Kidney capillary endothelial cell (primary cell): ENCODE measurements around the gene COQ8A.

Experiments used
- DNase-seq: peaks from one replicate; pipeline ENCODE4 v3.0.0-alpha.2; 2018; ENCODE audit warnings: low spot score

COQ8A gene

GRCh38 chr1:227016990-227017389 lies 76.9 kb downstream of the COQ8A start:
- no peak for DNase-seq

- DNase-seq, result no peak
These were observed 92.3 kb downstream of the COQ8A start for GRCh38 chr1:227032396-227032795.

- DNase-seq, result no peak
These were observed 93.8 kb downstream of the COQ8A start for GRCh38 chr1:227033880-227034279.

GRCh38 chr1:227035316-227035715 lies 95.2 kb downstream of the COQ8A start:
- DNase-seq, result no peak

DNA sequence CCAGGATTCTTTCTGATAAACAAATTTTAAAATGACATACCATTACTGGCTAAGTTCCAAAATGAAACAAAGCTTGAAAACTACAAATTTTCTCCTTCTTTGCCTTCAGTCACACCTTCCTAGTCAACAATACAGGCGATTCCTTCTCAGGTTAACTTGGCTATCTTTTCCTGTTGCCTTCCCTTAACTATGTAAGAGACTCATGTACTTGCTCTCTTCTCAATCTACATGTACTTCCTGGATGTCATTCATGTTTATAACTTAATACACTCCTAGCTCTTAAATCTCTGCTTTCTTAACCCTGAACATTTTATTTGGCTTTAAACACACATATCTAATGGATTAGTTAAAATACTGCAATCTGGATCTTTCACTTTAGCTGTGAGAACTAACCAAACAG lies 97.0 kb downstream of the COQ8A start:
- DNase-seq, result no peak
